NCI-H82 (cell line): ENCODE data around the gene EIF2S2.
"Not testable (repeated sequence)": the region's sequence is repeated elsewhere in the genome, so short reads cannot be mapped to it uniquely, and the experiment has no call there.

Source experiments
- DNase-seq: peaks from one replicate; lab custom pipeline; 2025; lab: John Stamatoyannopoulos, UW

The EIF2S2 gene

GRCh38 chr20:34111702-34112599 lies at the start of gene EIF2S2:
TSS of gene EIF2S2 (minus strand) at chr20:34112243. CDS start at chr20:34112110, 133 bp downstream.
- peak; percentile 100 for DNase-seq

- not testable (repeated sequence) for DNase-seq
These were observed 45.7 kb upstream of the EIF2S2 start for GRCh38 chr20:34157697-34158096.

GRCh38 chr20:34155836-34156235 lies 43.8 kb upstream of the EIF2S2 start:
- DNase-seq: no peak

GRCh38 chr20:34153169-34153568 lies 41.1 kb upstream of the EIF2S2 start:
- DNase-seq: not testable (repeated sequence)

- not testable (repeated sequence) for DNase-seq
These were observed 40.0 kb upstream of the EIF2S2 start for GRCh38 chr20:34152073-34152472.

- DNase-seq: no peak
These were observed 38.4 kb upstream of the EIF2S2 start for GRCh38 chr20:34150306-34151000.

- DNase-seq: no peak
These were observed 33.3 kb upstream of the EIF2S2 start for GRCh38 chr20:34145280-34145819.

- DNase-seq: no peak
These were observed 31.9 kb upstream of the EIF2S2 start for GRCh38 chr20:34143951-34144350.

- DNase-seq: no peak
These were observed 30.1 kb upstream of the EIF2S2 start for GRCh38 chr20:34142121-34142520.

GRCh38 chr20:34141293-34141692 lies 29.2 kb upstream of the EIF2S2 start:
- peak; percentile 46 for DNase-seq

GRCh38 chr20:34135525-34136275 lies 23.7 kb upstream of the EIF2S2 start:
- DNase-seq: peak; percentile 95

- not testable (repeated sequence) for DNase-seq
These were observed 21.4 kb upstream of the EIF2S2 start for GRCh38 chr20:34133365-34133860.

GRCh38 chr20:34132943-34133342 lies 20.9 kb upstream of the EIF2S2 start:
- DNase-seq: peak; percentile 59

GRCh38 chr20:34132491-34132890 lies 20.4 kb upstream of the EIF2S2 start:
- DNase-seq: not testable (repeated sequence)

GRCh38 chr20:34131491-34131890 lies 19.4 kb upstream of the EIF2S2 start:
- DNase-seq: no peak

- DNase-seq: peak; percentile 92
These were observed 17.6 kb upstream of the EIF2S2 start for GRCh38 chr20:34129518-34130162.

GRCh38 chr20:34127792-34128191 lies 15.7 kb upstream of the EIF2S2 start:
- DNase-seq: peak; percentile 84

- no peak for DNase-seq
These were observed 12.6 kb upstream of the EIF2S2 start for GRCh38 chr20:34124469-34125249.

- no peak for DNase-seq
These were observed 11.3 kb upstream of the EIF2S2 start for GRCh38 chr20:34123309-34123708.

GRCh38 chr20:34122274-34122980 lies 10.4 kb upstream of the EIF2S2 start:
- no peak for DNase-seq
